D721Med (cell line): ENCODE results near the gene WWC1.
A peak's percentile ranks its signal among the peaks of the same experiment; 100 is the strongest.

Source experiments
- DNase-seq: peaks from one replicate; pipeline ENCODE4 v3.0.0; 2011; ENCODE audit warnings: low spot score; ENCODE audit not compliant: insufficient read length
- FAIRE-seq: peaks from 2 replicates; lab custom pipeline; 2011; peaks lifted over from hg19 to GRCh38; lab: Jason Lieb, UNC
- TF ChIP-seq, protein P1 (sequence below): IDR thresholded peaks from 2 replicates; pipeline ENCODE4 v1.5.1; 2012; ENCODE audit warnings: mild to moderate bottlenecking, control low read depth; ENCODE audit not compliant: insufficient read depth; ENCODE audit errors: missing control alignments

Gene WWC1

DNA sequence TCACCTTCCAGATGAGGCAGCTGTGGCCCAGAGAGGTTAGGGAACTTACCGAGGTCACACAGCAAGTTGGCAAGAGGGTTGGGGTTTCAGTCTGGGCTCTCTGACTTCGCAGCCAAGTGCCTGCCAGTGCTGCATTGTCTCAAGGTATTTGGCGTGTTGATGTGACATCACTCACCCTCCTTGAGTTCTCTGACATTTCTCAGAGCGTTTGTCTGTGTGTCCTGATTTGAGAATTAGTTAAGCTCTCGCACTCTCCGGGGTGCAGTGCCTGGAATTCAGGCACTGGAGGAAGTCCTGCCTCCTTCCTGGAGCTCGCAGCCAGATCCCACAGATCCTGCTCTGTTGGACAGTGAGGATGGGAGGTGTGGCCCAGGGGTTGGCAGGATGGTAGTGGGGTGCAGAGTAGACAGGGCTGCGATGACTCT lies 25.7 kb downstream of the WWC1 start:
- no peak for DNase-seq
- TF ChIP-seq, protein P1, sequence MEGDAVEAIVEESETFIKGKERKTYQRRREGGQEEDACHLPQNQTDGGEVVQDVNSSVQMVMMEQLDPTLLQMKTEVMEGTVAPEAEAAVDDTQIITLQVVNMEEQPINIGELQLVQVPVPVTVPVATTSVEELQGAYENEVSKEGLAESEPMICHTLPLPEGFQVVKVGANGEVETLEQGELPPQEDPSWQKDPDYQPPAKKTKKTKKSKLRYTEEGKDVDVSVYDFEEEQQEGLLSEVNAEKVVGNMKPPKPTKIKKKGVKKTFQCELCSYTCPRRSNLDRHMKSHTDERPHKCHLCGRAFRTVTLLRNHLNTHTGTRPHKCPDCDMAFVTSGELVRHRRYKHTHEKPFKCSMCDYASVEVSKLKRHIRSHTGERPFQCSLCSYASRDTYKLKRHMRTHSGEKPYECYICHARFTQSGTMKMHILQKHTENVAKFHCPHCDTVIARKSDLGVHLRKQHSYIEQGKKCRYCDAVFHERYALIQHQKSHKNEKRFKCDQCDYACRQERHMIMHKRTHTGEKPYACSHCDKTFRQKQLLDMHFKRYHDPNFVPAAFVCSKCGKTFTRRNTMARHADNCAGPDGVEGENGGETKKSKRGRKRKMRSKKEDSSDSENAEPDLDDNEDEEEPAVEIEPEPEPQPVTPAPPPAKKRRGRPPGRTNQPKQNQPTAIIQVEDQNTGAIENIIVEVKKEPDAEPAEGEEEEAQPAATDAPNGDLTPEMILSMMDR, result no peak
- FAIRE-seq, result no peak

DNA sequence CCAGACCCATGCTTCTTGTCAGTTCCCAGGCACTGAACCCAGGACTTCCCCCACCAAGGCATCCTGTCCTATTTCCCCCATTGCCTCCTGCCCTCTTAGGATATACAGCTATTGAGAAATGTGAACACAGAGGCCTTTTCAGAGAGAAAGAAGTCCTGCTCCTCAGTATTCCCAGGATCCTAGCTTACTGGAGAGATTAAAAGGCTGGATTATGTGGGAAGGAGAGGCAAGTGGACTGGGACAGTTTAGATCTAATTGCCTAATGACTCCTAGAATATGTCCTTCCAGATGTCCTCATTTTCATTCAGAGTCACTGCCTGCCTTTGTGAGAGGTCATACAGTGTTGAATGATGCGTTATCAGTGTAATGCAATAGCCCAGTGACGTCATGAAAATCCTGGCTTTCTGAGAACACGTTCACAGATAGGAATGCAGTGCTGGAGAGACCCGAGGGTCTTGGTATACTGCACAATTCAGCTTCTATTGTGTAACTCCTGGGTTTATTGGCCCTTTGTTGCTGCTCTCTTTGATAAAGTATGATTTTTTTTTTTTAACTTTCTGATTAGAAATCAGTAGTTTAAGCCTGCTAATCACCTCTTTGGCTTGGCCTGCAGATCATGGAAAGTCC lies 26.2 kb downstream of the WWC1 start:
- DNase-seq (no peak), FAIRE-seq (peak; percentile 29)
- TF ChIP-seq, protein P1, result no peak

DNA sequence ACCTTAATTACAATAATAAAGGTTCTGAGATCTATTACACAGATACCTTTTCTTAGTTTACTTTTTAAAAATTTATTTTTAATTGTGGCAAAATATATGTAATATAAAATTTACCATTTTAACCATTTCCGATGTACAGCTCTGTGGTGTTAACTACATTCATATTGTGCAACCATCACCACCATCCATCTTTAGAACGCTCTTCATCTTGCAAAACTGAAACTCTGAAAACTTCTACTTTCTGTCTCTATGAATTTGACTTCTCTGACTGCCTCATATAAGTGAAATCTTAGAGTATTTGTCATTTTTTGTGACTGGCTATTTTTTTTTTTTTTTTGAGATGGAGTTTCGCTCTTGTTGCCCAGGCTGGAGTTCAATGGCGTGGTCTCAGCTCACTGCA lies 26.8 kb downstream of the WWC1 start:
- no peak for FAIRE-seq
- TF ChIP-seq, protein P1, result no peak
- DNase-seq, result no peak

DNA sequence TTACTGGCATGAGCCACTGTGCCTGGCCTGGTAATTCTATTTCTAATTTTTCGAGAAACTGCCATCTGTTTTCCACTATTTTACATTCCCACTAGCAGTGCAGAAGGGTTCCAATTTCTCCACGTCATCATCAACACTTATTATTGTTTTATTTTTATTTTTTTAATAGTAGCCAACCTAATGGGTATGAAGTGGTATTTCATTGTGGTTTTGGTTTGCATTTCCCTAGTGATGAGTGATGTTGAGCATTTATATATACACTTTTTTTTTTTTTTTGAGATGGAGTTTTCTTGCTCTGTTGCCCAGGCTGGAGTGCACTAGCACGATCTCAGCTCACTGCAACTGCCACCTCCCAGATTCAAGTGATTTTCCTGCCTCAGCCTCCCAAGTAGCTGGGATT lies 28.3 kb downstream of the WWC1 start:
- FAIRE-seq (no peak), DNase-seq (no peak)
- TF ChIP-seq, protein P1, result no peak

DNA sequence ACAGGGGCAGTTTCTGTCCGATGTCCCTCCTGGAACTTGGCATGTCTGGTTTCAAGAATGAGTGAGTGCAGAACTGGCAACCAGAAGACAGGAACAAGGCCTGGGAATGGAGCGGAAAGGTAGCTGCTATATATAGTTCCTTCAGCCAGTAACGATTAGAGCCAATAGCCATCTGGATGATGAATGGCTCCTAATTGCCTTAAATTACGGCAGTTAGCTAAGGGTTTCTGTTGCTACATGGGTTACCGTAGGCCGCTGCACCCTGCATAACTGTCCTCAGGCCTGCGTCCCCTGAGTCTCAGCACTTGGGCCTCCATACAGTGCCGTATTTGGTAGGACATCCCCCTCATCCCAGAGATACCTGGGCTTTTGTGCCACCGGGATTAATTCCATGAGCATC lies 29.4 kb downstream of the WWC1 start:
- TF ChIP-seq, protein P1, result no peak
- DNase-seq, result no peak
- no peak for FAIRE-seq

DNA sequence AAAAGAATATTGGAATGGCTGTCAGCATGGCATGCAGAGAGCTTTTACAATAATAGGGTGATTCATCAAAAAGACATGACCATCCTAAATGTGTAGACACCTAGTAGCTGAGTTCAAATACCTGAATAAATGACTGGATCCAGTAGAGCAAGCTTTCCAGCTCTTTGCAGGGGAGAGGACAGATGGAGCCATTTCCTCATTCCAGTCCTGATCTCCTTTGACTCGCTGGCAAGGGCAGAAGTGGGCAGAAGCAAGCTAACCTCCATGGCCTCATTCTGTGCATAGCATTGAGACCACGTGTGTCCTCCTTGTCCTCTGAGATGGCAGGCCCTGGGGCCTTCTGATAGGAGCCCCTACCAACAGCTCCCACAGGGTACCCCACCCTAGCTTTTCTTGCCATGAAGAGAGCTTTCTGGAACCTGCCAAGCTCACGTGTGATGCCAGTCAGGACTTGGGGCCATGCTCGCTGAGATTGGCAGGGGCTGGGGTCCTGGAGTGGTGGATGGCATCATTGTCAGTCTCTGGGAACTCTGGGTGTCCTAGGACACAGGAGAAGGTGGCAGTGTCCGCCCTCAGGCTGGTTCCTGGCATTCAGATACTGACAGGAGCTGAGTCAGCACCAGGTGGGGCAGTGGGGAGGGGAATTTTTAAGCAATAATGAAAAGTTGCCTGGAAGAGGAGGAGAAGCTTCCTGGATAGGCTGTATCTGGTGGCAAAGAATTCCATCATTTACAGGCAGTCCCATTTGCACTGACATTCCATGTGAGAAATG lies 33.6 kb downstream of the WWC1 start:
- TF ChIP-seq, protein P1, result no peak
- FAIRE-seq (no peak), DNase-seq (no peak)

DNA sequence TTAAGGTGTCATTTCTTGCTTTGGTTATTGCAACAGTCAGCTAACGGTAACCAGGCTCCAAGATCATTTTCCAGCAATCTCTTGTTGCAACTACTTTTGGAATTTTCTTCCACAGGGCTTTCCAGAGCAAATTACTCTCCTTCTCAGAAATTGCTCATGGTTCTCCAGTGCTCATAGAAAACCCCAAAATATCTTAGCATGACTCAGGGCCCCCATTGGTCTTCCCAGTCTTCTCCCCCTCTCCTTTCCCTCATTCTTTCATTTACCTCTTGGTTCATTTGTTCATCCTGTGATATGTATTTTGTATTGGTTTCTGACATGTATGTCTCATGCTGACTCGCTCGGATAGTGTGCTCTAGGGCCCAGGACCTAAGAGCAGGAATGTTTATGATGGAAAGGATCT lies 35.6 kb downstream of the WWC1 start:
- FAIRE-seq, result no peak
- TF ChIP-seq, protein P1, result no peak
- DNase-seq, result no peak
